GDM1 (cell line): ENCODE measurements around the gene CPLX1.

Source experiments
- DNase-seq: peaks from one replicate; lab custom pipeline; 2025; lab: John Stamatoyannopoulos, UW

Gene CPLX1

DNA sequence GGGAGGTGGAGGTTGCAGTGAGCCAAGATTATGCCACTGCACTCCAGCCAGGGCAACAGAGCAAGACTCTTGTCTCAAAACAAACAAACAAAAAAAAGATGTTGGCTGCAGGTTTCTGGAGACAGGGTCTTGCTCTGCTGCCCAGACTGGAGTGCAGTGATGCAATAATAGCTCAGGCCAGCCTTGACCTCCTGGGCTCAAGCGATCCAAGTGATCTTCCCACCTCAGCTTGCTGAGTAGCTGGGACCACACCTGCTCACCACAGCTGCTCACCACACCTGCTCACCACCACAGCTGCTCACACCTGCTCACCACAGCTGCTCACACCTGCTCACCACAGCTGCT, 29.9 kb upstream of the CPLX1 start:
- no peak for DNase-seq

DNA sequence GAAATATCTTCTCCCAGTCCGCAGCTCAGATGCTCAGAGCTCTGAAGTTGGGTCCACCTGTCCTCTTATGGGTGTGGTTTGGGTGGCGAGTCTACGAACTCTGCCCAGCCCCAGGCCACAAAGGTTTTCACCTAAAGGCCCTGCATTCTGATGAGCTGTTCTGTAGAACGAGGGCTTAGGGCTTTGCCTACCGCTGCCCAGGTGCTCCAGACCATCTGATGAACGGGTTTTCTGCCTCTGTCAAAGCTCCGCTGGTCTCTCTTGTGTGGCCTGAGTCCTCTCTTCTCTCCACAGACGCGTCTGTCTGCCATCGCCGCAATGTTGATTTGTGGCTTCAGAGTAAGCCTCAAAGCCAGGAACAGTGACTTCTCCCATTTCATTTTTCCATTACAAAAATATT, 28.4 kb upstream of the CPLX1 start:
- no peak for DNase-seq

DNA sequence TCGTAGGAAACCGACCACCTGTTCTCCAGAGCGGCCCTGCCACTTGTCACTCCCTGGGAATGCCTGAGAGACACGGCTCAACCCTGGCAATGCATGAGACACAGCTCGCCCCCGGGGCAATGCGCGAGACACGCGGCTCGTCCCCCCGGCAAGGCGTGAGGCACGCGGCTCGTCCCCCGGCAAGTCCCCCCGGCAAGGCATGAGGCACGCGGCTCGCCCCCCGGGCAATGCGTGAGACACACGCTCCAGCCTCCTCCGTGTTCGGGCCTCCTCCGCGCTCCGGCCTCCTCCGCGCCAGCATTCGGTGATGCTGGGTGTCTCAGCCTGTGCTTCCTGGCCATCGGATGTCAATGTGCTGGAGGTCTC, 27.5 kb upstream of the CPLX1 start:
- no peak for DNase-seq

DNA sequence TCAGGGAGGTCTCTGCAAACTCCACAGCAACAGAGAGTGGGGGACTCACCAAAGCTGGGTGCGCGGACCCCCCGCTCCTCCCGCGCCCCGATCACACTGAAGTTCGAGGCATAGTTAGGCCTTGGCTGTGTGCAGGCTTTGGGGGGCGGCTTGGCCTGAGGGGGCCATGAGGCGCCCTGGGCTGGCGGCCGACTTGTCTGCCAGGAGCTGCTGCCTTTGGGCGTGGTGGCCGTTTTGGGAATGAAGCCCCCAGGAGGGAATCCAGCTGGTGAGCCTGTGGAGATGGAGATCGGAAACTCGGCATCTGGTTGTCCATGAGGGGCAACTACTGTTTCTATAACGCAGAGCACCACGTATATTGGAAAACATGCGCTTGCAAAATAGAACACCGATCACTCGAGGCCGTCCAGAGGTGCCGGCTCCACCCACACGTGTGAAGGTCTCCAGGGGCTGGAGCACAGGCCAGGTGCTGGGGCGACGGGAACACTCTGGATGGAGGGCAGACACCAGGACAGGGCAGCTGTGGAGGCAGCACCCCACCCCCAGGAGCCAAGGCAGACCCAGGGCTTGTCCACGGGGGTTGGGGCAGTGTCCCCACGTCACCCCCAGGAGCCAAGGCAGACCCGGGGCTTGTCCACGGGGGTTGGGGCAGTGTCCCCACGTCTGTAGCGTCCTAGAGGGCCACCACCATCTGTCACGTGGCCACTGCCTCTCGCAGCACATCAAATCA, 25.9 kb upstream of the CPLX1 start:
- no peak for DNase-seq

DNA sequence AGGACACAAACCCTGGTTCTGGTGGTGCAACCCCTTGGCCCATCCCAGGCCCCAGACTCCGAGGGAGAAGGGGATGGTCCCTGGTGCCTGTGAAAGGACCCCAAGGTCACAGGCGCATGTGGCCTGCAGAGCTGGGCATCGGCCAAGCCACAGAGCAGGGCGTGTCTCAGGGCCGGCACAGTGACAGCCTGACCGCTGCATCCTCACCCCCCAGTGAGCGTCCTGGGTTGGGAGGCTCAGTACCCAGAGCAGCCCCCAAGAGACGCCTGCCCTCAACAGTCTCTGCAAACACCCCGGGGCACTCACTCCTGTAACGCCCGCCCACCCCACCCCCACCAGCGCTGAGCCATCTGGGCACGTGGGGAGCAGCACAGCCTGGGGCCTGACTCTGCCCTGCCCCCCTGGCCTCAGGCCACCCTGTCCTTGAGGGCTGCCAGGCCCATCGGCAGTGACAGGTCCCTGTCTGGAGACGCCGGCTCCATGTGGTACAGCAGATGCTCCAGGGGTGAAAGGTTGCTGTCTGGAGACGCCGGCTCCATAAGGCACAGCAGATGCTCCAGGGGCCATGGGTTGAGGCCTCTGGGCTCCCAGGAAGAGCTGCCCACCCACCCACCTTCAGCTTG, 24.5 kb upstream of the CPLX1 start:
- no peak for DNase-seq

DNA sequence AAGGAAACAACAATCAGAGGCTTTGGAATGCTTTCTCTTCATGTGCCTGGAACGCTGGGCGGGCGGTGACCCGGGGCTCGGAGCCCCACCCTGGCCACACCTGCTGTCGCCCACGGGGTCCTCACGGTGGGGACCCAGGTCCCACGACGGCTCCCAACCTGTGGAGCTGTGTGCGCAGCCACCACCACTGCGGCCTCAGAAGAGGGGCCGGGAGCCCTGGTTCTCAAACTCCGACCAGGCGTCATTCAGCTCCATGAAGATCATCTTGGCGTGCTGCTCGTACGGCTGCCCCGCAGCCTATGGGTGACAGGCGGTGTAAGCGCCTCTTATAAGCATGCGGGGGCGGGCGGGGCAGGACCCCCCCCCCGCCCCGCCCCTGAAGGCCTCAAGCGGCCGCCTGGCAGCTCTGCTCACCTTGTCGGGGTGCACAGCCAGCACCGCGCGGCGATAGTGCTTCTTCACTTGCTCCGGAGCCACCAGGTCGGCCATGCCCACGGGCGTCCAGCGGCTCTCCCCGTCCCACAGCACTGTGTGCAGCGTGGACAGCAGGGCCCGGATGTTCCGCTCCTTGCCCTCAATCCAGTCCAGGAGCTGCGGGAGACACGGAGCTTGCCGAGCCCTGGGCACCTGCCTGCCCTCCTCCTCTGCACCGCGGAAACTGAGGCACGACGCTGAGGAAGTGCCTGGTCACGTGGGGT, 23.7 kb upstream of the CPLX1 start:
- no peak for DNase-seq

DNA sequence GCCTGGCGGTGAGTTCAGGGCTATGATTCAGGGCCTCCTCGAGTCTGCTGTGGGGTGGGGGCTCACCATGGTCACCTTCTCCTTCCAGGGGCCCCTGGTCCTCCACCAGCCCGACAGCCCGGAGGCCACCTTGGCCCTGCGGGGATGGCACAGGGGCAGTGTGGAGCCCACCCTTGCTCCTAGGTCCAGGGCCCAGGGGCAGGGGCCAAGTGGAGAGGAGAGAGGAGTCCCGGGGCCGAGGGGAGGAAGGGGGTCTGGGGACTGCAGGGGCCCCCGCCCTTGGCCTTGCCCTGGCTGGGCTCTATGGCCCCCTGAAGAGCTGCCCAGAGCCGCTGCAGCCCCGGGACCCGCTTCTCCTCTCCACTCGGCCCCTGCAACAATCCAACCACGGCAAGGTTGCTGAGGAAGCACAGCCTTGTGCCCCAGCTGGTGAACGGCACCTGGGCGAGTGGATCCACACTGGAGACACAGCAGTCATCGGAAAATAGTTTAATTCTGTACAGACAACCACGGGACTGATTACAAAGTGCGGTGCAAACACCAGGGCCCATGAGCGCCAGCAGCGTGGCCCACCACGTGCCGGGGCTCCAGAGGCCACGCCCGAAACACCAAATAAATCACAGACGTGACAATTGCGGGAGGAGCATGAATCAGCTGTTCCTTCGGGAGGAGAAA, 23.0 kb upstream of the CPLX1 start:
- DNase-seq, result no peak

DNA sequence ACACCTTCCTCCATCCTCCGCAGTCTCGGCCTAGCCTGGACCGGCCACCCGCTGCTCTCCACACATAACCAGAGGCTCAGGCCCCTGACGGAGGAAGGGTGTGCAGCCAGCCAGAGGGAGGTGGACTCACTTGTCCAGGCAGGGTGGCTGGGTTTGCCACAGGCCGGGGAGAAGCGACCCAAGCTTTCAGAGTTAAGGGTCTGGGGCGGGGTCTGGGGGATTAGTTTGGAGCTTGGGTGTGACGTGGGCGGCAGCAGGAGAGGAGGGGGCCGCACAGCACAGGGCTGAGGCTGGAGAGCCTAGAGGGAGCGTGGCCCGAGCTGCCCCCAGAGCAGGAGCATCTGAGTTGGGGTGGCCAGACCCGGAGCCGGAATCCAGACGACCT, 22.4 kb upstream of the CPLX1 start:
- no peak for DNase-seq

DNA sequence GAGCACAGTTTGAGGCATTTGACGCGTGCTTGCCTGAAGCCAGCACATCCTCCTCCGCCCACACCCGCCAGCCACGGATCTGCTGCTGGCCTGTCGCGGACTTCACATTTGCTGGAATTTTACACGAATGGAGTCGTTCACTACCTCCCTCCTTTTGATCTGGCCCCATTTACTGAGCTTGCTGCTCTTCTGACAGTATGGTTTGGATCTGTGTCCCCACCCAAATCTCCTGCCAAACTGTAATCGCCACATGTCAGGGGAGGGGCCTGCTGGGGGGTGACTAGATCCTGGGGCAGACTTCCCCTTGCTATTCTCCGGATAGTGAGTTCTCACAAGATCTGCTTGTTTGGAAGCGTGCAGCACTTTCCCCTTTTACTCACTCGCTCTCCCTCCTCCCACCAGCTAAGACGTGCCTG, 19.9 kb upstream of the CPLX1 start:
- no peak for DNase-seq

DNA sequence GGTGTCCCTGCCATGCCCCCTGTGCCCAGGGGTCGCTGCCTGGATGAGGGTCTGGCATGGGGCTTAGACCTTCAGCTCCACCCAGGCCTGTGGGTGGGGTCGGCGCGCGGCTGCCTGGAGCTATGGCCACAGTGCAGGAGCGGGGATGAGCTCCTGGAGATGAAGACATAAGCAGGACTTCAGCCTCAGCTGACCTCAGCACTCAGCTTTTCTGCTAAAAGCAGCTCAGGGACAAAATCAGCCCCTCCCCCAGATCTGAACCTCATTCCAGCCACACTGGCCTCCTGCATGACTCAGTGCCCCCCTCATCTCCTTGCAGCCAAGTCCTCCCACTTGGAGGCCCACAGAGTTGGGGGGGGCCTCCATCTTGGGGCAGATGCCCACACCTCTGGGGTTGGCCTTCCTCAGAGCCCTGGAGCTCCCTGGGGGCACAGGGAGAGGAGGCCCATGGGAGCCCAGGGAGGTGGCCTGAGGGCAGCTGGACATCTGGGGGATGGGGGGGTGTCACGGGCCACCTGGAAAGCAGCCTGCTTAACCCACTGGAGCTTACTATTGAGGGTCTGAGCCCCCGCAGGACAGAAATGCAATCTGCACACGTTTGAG, 19.4 kb upstream of the CPLX1 start:
- DNase-seq, result no peak

DNA sequence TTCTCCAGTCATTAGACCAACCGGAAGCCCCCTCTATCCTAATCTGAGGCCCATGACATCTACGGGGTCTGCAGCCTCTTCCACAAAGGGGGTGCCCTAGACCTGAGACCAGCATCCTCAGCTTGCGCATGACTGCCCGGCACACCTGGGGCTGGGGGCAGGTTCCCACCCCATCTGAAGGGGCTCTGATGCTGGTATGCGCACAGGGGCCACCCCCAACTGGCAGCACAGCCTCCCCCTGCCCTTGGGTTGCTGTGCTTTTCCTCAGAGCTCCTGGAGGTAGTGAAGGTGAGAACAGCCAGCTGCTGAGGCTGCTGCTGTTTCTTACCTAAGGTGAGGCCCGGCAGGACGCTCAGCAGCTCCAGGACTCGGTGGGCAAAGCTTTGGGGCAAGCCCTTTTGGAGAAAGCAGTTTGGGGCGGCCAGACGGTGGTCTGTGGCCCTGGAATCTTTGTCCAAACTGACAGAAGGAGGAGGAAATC, 18.9 kb upstream of the CPLX1 start:
- DNase-seq, result no peak

DNA sequence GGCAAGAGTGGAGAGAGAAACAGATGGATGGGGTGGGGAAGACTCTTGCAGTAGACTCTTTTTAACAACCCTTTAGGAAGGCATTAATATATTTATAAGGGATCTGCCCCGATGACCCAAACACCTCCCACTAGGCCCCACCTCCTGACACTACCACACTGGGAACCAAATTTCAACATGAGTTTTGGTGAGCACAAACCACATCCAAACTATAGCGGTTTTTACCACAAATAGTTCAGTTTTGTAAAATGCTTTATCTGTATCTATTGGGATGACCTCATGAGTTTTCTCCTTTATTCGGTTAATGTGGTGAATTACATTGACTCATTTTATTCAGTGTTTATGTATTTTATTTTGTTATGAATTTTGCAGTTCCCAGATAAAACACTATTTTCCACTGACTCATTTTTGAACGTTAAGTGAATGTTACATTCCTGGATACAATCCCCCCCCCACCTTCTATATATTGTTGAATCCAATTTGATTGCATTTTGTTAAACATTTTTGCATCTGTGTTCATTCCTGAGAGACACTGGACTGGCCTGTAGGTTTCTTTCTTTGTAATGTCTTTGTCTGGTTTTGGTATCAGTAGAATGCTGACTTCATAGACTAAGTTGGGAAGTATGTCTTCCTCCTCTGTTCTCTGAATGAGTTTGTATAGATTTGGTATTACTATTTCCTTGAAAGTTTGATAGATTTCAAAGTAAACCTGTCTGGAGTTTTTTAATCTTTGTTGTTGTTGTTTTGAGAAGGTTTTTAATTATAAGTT, 13.9 kb upstream of the CPLX1 start:
- no peak for DNase-seq

DNA sequence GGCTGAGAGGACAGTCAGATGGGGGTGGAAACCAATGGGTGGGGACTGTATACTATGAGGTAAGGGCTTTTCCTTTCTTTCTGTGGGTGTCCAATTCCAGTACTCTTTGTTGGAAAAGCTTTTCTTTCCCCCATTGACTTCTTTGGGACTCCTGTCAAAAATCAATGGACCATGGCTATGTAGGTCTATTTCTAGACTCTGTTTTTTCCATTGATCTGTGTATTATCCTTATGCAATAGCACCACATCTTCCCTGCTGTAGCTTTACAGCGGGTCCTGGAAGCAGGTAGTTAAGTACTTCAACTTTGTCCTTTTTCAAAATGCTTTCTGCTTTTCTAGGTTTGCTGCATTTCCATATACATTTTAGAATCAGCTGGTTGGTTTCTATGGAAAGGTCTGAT, 11.8 kb upstream of the CPLX1 start:
- no peak for DNase-seq

DNA sequence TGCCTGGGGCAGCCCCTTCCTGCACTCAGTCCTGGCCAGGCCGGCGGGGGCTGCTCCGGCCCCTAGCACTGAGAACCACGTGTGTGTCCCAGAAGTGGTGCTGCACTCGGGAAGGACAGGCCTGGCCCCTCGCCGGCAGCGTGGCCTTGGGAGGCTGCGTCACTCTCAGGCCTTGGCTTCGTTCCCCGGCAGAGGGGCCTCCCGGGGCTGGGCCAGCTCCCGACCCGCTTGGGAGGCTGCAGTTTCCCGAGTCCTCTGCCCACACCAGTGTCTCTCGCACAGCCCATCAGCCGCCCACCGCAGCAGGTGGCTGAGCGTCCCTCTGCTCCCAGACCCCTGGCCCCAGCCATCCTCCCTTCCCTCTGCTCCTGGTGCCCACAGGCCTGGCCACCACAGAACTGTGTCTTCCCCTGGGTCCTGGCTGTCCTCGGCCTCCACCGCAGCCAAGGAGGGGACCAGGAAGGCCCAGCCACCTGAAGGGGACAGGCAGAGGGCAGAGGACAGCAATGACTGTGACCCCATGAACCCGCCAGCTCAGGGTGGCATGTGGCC, 10.9 kb upstream of the CPLX1 start:
- DNase-seq, result no peak

DNA sequence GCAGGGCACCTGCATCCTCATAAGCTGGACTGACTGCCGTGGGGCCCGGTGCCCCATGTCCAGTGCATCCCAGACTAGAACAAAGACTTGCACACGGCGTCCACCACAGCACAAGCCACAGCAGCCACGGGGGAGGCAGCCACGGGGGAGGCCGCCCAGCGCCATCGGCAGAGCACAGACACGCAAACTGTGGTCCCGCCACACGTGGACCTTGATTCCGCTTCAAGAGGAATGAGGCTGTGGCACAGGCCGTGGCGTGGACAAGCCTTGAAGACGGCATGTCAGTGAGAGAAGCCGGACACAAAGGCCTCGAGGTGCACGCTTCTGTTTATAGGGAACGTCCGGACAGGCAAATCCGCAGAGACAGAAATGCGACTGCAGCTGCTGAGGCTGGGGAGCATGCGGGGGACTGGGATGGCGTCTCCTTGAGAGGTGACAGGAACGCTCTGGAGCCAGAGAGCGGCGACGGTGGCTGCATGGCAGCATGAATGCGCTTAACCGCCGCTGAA, 10.1 kb upstream of the CPLX1 start:
- DNase-seq, result no peak

DNA sequence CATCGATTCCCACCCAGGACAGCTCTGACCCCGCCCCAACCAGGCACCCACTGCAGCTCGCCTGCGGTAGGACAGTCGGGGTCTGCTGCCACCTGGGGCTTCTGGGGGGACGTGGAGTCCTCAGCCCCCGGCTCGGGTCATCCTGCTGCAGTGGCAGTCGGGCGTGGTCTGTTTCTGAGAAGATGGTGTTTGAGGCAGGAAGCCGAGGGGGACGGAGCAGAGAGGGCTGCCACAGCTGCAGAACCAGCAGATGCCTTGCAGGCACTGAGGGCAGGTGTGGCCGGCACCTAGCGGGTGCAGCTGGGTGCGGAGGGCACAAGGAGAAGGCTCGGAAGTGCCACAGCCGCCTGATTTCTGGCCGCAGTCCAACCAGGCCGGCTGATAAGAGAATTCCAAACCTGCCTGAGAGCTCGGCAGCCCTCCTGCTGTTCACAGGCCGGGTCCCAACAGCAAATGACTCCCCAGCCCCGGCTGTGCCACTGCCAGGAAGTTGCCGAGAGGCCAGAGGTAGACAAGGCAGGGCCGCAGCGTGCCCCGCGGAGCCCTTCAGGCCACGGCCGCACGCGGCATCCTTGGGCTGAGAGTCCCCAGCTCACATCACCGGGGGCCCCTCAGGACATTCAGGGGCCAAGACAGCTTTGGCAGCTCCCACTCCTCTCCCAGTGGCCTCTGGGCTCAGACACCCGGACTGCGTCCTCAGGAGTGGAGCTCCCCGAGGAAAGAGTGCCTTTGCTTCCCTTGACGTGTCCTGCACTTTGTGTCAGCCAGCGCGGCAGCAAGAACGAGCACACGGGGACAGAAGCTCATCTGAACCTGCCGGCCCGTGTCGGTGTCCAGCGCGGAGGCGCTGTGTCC, 9.4 kb upstream of the CPLX1 start:
- no peak for DNase-seq

DNA sequence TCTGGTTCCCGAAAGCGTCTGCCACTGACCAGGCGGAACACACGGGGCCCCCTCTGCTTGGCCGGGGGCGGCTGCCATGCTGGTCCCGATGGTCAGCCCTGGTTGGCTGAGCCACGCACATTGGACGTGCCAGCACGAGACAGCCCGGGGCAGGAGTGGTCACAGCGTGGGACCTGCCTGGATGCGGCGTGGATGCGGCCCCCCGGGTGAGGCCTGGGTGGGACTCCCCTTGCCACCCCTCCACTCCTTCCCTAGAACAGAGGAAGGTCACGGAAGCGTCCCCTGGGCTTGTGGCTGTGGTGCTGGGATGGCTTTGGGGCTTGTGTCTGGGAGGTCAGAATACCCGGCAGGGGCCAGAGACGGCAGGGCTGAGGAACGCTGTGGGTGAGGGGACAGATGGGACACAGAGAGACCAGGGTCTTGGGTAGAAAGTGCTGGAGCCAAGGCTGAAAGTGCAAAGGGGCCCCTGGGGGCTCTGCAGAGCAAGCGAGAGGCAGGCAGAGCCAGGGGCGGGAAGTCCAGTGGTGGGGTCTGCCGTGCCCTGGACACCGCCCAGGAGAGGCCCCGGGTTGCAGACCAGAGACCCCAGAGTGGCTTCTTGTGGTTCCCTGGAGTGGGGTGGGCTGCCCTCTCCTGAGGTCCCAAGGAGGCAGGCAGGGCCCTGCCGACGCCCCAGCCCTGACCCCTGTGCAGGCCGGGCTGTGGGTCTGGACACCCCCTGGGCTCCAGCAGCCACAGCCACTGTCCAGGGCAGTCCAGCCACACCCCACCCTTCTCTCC, 8.6 kb upstream of the CPLX1 start:
- DNase-seq, result no peak

DNA sequence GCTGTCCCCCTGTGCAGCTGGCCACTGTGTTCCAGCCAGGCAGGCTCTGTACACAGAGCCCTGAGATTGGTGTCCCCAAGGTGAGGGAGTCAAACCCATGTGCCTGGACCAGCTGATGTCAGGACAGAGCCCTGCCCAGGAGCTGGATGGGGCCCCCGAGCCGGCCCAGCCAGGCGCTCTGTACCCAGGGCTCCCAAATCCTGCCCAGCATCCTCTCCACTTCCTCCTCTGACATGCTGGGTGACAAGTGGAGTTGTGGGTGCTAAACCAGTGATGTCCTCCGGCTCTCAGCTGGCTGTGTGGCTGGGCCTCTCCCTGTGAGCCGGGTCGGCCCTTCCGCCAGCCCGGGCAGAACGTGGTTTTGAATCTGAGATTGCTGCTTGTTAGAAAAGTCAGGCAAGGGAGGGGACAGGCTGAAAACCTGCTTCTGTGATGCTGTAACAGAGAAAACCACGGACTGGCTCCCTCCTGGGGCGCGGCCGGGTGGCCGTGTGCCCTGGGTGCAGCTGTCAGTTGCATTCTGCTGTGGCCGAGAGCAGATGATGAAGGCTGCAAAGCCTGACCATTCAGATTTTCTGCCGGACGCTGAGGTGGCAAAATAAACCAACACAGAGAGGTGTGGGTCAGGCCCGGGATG, 7.9 kb upstream of the CPLX1 start:
- DNase-seq, result no peak

DNA sequence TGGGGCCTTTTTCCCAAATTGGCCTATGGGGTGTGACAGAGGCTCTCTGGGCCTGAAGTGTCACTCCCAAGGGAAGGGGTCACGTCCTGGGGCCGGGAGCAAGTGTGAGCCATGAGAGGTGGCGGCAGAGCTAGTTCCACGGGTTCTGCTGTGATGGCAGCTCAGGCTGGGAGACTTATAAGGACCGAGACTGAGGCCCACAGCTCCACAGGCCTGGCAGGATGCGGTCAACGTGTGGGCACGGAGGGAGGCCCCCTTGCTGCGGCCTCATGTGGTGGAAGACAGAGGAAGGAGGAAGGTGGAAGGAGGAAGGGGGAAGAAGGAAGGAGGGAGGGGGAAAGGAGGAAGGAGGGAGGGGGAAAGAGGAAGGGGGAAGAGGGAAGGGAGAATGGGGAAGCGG, 7.2 kb upstream of the CPLX1 start:
- DNase-seq, result no peak
